22Rv1 (cell line): ENCODE measurements around the gene ACOT12.

Experiments used
- ZFX ChIP-seq: fragments of 450-650 bp; IDR thresholded peaks from 2 replicates; pipeline ENCODE4 v1.6.1; 2017; ENCODE audit warnings: antibody characterized with exemption, borderline replicate concordance
- TF ChIP-seq, protein P1 (sequence below): fragments of 450-650 bp; IDR thresholded peaks from 2 replicates; pipeline ENCODE4 v1.5.1; 2017; ENCODE audit warnings: mild to moderate bottlenecking

DNA sequence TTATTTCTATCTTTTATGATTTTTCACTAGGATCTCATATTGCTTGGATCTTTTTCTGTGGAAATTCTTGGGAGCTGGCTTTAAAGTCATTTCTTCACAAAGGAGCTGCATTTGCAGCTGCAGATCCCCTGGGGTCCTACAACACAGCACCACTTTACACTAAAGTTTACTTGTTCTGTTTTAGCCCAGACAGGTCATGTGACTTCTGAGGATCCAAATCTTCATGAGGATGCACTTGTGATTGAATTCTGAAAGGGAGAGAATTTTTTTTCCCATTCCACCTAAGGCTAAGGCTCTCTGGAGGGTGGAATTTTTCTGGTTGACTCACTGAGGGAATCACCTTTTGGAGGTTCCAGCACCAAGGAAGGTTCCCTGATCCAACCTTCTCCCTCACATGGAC, 43.4 kb downstream of the ACOT12 start:
- TF ChIP-seq, protein P1, sequence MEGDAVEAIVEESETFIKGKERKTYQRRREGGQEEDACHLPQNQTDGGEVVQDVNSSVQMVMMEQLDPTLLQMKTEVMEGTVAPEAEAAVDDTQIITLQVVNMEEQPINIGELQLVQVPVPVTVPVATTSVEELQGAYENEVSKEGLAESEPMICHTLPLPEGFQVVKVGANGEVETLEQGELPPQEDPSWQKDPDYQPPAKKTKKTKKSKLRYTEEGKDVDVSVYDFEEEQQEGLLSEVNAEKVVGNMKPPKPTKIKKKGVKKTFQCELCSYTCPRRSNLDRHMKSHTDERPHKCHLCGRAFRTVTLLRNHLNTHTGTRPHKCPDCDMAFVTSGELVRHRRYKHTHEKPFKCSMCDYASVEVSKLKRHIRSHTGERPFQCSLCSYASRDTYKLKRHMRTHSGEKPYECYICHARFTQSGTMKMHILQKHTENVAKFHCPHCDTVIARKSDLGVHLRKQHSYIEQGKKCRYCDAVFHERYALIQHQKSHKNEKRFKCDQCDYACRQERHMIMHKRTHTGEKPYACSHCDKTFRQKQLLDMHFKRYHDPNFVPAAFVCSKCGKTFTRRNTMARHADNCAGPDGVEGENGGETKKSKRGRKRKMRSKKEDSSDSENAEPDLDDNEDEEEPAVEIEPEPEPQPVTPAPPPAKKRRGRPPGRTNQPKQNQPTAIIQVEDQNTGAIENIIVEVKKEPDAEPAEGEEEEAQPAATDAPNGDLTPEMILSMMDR = no peak
- TF ChIP-seq ZFX = no peak
